Lower lobe of right lung (tissue), 2 donors: Measurements from ENCODE around the gene ARL11. TPM values are rescaled to one million over a fixed set of nuclear protein-coding genes. Genes with fewer than 3 reads are reported as not detected.
A peak's percentile ranks its signal among the peaks of the same experiment; 100 is the strongest.
"Not testable (repeated sequence)": the region's sequence is repeated elsewhere in the genome, so short reads cannot be mapped to it uniquely, and the experiment has no call there.

Experiments
- ATAC-seq, 2 donors: fragments of 200-7000 bp; cut with Tn5 transposase; one replicate each; pipeline ENCODE4 v1.9.1; 2020 to 2022; ENCODE audit warnings: mild to moderate bottlenecking in 2 of 2, moderate library complexity in 2 of 2
- DNase-seq: peaks from one replicate; pipeline ENCODE4 v3.0.0-alpha.2; 2020
- H3K27ac ChIP-seq: fragments of 200-600 bp; one replicate; pipeline ENCODE4 v1.8.0; 2022
- H3K27me3 ChIP-seq: fragments of 200-600 bp; one replicate; pipeline ENCODE4 v1.8.0; 2022; ENCODE audit warnings: low read depth
- H3K36me3 ChIP-seq: fragments of 200-600 bp; one replicate; pipeline ENCODE4 v1.8.0; 2022; ENCODE audit warnings: mild to moderate bottlenecking
- H3K4me1 ChIP-seq: fragments of 200-600 bp; one replicate; pipeline ENCODE4 v1.8.0; 2022
- H3K4me3 ChIP-seq: fragments of 200-600 bp; one replicate; pipeline ENCODE4 v1.8.0; 2022; ENCODE audit warnings: mild to moderate bottlenecking
- H3K9me3 ChIP-seq: fragments of 200-600 bp; one replicate; pipeline ENCODE4 v1.8.0; 2022
- intact Hi-C: fragments of 100-400 bp; cut with DNase I; formaldehyde crosslinking; loops from one replicate; pipeline ENCODE4 v1.11.0; 2022
- total RNA-seq: library from RNA; stranded (reverse); fragmentation: NEBNext Ultra II Directional; extraction: Animal tissue kit (Norgen Biotek cat#: 25700); gene quantifications from one replicate; pipeline ENCODE4 v1.2.1, GENCODE V29; 2021
- TF ChIP-seq, protein P1 (sequence below): fragments of 200-600 bp; IDR thresholded peaks from one replicate; pipeline ENCODE4 v1.8.0; 2022; ENCODE audit warnings: antibody characterized with exemption, mild to moderate bottlenecking
- donor health status: DM: no; HTN: yes; CAD: no; lungs with severe emphysema.

ARL11 gene
- total RNA-seq, 1 donor from 2014 or later, result 7.5 TPM

DNA sequence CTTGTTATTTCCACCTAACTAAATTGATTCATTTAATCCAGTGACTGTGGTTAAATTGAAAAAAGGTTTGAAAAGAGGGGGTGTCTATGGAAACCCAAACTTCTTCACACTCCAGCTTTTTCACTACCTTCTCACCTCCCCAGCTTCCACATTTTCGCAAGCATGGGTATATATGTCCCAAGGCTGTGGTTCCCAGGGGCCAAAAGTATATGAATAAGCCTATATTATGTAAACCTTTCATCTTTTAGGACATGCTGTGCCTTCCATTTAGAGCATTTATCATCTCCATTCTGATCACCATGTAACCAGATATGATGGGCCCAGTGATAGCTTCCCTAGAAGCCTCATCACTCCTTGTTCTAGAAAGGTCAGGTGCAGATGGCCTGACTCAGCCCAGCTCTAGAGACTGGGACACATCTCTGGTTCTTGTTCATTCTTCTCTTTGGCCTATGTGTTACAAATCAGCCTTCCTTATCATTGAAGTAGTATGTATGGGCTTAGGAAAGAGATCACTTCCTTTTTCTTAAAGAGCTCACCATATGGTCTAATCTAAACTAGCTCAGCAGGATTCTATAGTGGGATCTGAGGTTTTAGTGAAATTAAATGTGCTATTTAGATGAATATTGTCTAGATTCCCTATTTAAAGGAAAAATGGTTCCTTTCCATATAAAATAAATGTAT, 19.5 kb upstream of the ARL11 start:
- Histone ChIP-seq H3K9me3 (no peaks in the 10 kb centered on the region), H3K4me1 (no peaks in the 10 kb centered on the region), H3K27ac (no peak overlapping the region), H3K36me3 (no peaks in the 10 kb centered on the region), H3K4me3 (no peak overlapping the region), H3K27me3 (no peaks in the 10 kb centered on the region)
- TF ChIP-seq, protein P1, sequence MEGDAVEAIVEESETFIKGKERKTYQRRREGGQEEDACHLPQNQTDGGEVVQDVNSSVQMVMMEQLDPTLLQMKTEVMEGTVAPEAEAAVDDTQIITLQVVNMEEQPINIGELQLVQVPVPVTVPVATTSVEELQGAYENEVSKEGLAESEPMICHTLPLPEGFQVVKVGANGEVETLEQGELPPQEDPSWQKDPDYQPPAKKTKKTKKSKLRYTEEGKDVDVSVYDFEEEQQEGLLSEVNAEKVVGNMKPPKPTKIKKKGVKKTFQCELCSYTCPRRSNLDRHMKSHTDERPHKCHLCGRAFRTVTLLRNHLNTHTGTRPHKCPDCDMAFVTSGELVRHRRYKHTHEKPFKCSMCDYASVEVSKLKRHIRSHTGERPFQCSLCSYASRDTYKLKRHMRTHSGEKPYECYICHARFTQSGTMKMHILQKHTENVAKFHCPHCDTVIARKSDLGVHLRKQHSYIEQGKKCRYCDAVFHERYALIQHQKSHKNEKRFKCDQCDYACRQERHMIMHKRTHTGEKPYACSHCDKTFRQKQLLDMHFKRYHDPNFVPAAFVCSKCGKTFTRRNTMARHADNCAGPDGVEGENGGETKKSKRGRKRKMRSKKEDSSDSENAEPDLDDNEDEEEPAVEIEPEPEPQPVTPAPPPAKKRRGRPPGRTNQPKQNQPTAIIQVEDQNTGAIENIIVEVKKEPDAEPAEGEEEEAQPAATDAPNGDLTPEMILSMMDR, result no peak
- DNase-seq (no peak), ATAC-seq (no peak)
- intact Hi-C loops, result no loop called here

DNA sequence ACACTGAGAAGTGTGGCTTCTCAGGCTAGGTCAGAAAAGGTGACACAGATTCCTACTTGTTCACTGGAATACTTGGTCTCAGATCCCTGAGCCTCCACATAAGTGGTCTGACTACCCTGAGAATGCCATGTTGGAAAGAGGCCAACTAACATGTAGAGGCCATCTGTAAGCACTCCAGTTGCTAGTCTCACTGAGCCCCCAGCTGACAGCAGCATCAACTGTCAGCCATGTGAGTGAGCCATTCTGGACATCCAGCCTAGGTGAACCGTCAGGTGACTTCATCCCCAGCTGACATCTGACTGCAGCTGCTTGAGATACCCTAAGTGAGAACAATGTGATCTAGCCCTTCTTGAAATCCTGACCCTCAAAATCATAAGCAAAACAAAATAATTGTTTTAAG, 18.1 kb upstream of the ARL11 start:
- TF ChIP-seq, protein P1, result no peak
- intact Hi-C loops, result loop anchor here (5.0 kb wide), 1 partner anchor 308 kb away; no protein-coding TSS in a partner anchor
- Histone ChIP-seq H3K27me3 (no peaks in the 10 kb centered on the region), H3K36me3 (no peaks in the 10 kb centered on the region), H3K27ac (no peak overlapping the region), H3K4me1 (no peaks in the 10 kb centered on the region), H3K9me3 (no peaks in the 10 kb centered on the region), H3K4me3 (no peak overlapping the region)
- DNase-seq (no peak), ATAC-seq (no peak)

DNA sequence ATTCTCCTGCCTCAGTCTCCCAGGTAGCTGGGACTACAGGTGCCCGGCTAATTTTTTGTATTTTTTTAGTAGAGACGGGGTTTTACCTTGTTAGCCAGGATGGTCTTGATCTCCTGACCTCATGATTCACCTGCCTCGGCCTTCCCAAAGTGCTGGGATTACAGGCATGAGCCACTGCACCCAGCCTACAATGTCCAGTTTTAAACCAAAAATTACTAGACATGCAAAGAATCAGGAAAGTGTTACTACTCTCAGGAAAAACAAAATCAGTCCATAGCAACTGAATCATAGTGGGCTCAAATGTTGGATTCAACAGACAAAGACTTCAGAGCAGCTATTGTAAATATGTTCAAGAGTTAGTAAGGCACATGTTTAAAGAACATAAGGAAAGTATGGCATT, 16.3 kb upstream of the ARL11 start:
- ATAC-seq, DNase-seq, H3K27me3 ChIP-seq, H3K4me3 ChIP-seq, H3K9me3 ChIP-seq, H3K36me3 ChIP-seq, H3K27ac ChIP-seq: not testable (repeated sequence)
- H3K4me1 ChIP-seq, result peaks cover 14% of the 10 kb centered on the region
- intact Hi-C loops, result loop anchor here (5.0 kb wide), 1 partner anchor 310 kb away; no protein-coding TSS in a partner anchor

DNA sequence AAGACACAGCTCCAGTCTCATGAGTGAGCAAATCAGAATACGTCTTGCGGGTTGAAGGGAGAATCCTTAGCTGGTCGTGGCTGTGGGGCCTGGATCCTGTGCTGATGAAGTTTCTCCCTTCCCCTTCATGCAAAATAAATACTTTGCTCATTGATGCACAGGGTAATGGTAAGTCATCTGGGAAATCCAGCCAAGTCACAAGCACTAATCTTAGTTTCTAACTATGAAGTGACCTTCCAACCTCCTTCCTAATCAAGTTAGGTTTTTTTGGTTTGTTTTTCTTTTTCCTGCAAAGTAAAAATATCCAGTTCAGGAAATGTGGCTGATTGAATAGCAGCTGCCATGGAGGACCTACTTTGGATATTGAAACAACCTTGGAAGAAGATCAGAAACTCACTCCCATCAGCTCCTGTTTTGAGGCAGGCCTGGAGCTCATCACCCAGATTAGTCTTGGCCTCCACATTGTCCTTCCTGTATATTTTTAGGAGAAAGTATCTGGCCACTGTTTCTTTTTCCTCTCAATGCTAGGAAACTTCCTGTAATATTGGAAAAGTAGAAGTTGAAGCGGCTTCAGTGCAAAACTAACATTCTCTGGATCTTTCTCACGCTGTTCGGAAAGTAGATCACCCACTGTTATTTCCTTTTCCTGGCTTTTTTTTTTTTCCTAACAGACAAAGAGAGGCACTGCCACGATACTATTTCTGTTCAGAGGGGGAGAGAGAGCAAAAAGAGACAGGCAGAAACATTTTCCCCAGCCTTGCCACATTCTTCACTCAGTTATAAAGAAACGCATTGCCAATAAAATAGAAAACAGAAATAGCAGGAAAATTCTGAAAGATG, 12.3 kb upstream of the ARL11 start:
- Histone ChIP-seq H3K9me3 (no peaks in the 10 kb centered on the region), H3K27ac (peak overlapping the region; percentile 7), H3K4me1 (peaks cover 14% of the 10 kb centered on the region), H3K36me3 (no peaks in the 10 kb centered on the region), H3K4me3 (no peak overlapping the region), H3K27me3 (no peaks in the 10 kb centered on the region)
- intact Hi-C loops, result loop anchor here (5.0 kb wide), 1 partner anchor 84 kb away; no protein-coding TSS in a partner anchor
- no peak for DNase-seq
- TF ChIP-seq, protein P1, result no peak
- no peak for ATAC-seq

DNA sequence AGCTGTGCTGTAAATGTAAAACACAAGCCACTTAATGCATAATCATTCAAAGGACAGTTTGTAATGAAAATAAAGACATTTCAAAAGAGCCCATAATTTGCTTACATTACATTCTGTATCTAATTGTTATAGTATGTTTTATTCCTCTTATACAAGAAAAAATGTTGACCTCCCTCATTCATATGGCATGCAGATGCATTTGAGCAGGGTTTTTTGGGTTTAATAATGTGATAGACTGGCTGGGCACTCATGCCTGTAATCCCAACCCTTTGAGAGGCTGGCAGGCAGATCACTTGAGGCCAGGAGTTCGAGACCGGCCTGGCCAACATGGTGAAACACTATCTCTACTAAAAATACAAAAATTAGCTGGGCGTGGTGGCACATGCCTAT, 11.6 kb upstream of the ARL11 start:
- H3K4me3 ChIP-seq, result no peak overlapping the region
- no peaks in the 10 kb centered on the region for H3K36me3 ChIP-seq
- no peaks in the 10 kb centered on the region for H3K27me3 ChIP-seq
- ATAC-seq, result no peak
- H3K9me3 ChIP-seq, result no peaks in the 10 kb centered on the region
- TF ChIP-seq, protein P1, result no peak
- intact Hi-C loops, result loop anchor here (5.0 kb wide), 1 partner anchor 84 kb away; no protein-coding TSS in a partner anchor
- DNase-seq, result no peak
- H3K27ac ChIP-seq, result peak overlapping the region; percentile 7
- H3K4me1 ChIP-seq, result peaks cover 14% of the 10 kb centered on the region
